ENCODE data around the gene EMP2.

- TF ChIP-seq CBX2 (IDR thresholded peaks at IDR 0.05; ENCODE audit: borderline replicate concordance, low read depth) = no peak
- no peak for TF ChIP-seq USF2 (IDR thresholded peaks at IDR 0.05)
- no peak for TF ChIP-seq CTCF (IDR thresholded peaks at IDR 0.05)
- TF ChIP-seq KDM5A (IDR thresholded peaks at IDR 0.05) = no peak
- TF ChIP-seq CEBPB (IDR thresholded peaks at IDR 0.05) = no peak
- TF ChIP-seq POLR2A (IDR thresholded peaks at IDR 0.05; ENCODE audit: low read length) = no peak
- TF ChIP-seq EP300 (IDR thresholded peaks at IDR 0.05) = no peak
- no peak for TF ChIP-seq RCOR1 (IDR thresholded peaks at IDR 0.05; ENCODE audit: low read depth, low read length)
Observed at GRCh38 chr16:10614685-10615084, 34.3 kb upstream of the EMP2 start.

Data from A549 (cell line).